ENCODE results near the gene DCTPP1.

DNA sequence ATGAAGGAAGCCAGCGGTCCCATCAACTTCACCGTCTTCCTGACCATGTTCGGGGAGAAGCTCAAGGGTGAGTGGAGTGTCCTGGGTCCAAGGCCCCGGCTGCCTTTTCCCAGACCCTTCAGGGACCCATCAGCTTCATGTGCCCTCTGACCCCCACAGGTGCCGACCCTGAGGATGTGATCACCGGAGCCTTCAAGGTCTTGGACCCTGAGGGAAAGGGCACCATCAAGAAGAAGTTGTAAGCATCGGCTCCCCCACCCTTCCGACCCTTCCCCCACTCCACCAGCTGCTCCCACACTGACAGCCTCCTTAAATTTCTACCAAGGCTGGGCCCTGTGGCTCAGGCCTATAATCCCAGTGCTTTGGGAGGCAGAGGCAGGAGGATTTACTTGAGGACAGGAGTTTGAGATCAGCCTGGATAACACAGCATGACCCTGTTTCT is 53.3 kb downstream of the DCTPP1 start:
- no peak for TF ChIP-seq POLR2A (IDR thresholded peaks at IDR 0.05)
- TF ChIP-seq, protein P1, sequence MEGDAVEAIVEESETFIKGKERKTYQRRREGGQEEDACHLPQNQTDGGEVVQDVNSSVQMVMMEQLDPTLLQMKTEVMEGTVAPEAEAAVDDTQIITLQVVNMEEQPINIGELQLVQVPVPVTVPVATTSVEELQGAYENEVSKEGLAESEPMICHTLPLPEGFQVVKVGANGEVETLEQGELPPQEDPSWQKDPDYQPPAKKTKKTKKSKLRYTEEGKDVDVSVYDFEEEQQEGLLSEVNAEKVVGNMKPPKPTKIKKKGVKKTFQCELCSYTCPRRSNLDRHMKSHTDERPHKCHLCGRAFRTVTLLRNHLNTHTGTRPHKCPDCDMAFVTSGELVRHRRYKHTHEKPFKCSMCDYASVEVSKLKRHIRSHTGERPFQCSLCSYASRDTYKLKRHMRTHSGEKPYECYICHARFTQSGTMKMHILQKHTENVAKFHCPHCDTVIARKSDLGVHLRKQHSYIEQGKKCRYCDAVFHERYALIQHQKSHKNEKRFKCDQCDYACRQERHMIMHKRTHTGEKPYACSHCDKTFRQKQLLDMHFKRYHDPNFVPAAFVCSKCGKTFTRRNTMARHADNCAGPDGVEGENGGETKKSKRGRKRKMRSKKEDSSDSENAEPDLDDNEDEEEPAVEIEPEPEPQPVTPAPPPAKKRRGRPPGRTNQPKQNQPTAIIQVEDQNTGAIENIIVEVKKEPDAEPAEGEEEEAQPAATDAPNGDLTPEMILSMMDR (IDR thresholded peaks at IDR 0.05): no peak

All from vagina (tissue), 2 donors.